Urothelium cell line (cell line): Measurements from ENCODE around the gene ACTRT2.

Experiments
- DNase-seq: peaks from one replicate; pipeline ENCODE4 v3.0.0; 2011; ENCODE audit warnings: low spot score, mixed read lengths
- FAIRE-seq: peaks from 2 replicates; lab custom pipeline; 2011; peaks lifted over from hg19 to GRCh38; lab: Jason Lieb, UNC

Gene ACTRT2

GRCh38 chr1:3001471-3002348 is 19.6 kb upstream of the ACTRT2 start:
- FAIRE-seq (no peak), DNase-seq (no peak)

GRCh38 chr1:3002349-3003038 is 18.8 kb upstream of the ACTRT2 start:
- DNase-seq (no peak), FAIRE-seq (no peak)

GRCh38 chr1:3003039-3003940 is 18.0 kb upstream of the ACTRT2 start:
- DNase-seq (no peak), FAIRE-seq (no peak)

- DNase-seq (no peak), FAIRE-seq (no peak)
These were observed 17.4 kb upstream of the ACTRT2 start for GRCh38 chr1:3003941-3004270.

- no peak for DNase-seq
- no peak for FAIRE-seq
These were observed 16.7 kb upstream of the ACTRT2 start for GRCh38 chr1:3004285-3005205.

- DNase-seq (no peak), FAIRE-seq (no peak)
These were observed 15.5 kb upstream of the ACTRT2 start for GRCh38 chr1:3005771-3006170.

GRCh38 chr1:3007298-3008147 is 13.7 kb upstream of the ACTRT2 start:
- FAIRE-seq, result no peak
- DNase-seq, result no peak

GRCh38 chr1:3009021-3009420 is 12.2 kb upstream of the ACTRT2 start:
- FAIRE-seq (no peak), DNase-seq (no peak)

- DNase-seq (no peak), FAIRE-seq (no peak)
These were observed 11.7 kb upstream of the ACTRT2 start for GRCh38 chr1:3009556-3009955.

- DNase-seq (no peak), FAIRE-seq (no peak)
These were observed 10.1 kb upstream of the ACTRT2 start for GRCh38 chr1:3011127-3011526.

- DNase-seq, result no peak
- FAIRE-seq, result no peak
These were observed 9.4 kb upstream of the ACTRT2 start for GRCh38 chr1:3011631-3012455.

GRCh38 chr1:3012456-3013291 is 8.6 kb upstream of the ACTRT2 start:
- DNase-seq, result peak; percentile 63
- no peak for FAIRE-seq

GRCh38 chr1:3013371-3014049 is 7.8 kb upstream of the ACTRT2 start:
- DNase-seq (no peak), FAIRE-seq (no peak)

- FAIRE-seq, result no peak
- DNase-seq, result no peak
These were observed 7.2 kb upstream of the ACTRT2 start for GRCh38 chr1:3014050-3014440.

- FAIRE-seq (no peak), DNase-seq (no peak)
These were observed 6.6 kb upstream of the ACTRT2 start for GRCh38 chr1:3014443-3015268.

GRCh38 chr1:3015269-3015635 is 6.0 kb upstream of the ACTRT2 start:
- DNase-seq (no peak), FAIRE-seq (no peak)
